ENCODE measurements around the gene PTS. TPM values are rescaled to one million over a fixed set of nuclear protein-coding genes. Genes with fewer than 3 reads are reported as not detected.

PTS gene
- polyA plus RNA-seq, 12 donors = 14.5 to 36.9 (median 25.5) TPM; not detected in 1

GRCh38 chr11:112253605-112254242 is 27.5 kb downstream of the PTS start:
- no peak for DNase-seq

GRCh38 chr11:112255067-112255720 is 29.0 kb downstream of the PTS start:
- peak; percentile 4 for DNase-seq

GRCh38 chr11:112260490-112260889 is 34.3 kb downstream of the PTS start, which contains the start of gene PLET1:
Gene PLET1 (minus strand): TSS chr11:112260860. CDS start chr11:112260589, 271 bp downstream.
- DNase-seq = no peak

GRCh38 chr11:112265659-112266409 is 39.6 kb downstream of the PTS start:
- no peak for DNase-seq

GRCh38 chr11:112266410-112266778 is 40.2 kb downstream of the PTS start:
- DNase-seq = no peak

- no peak for DNase-seq
Observed at GRCh38 chr11:112267188-112267591, 41.0 kb downstream of the PTS start.

GRCh38 chr11:112268406-112268805 is 42.2 kb downstream of the PTS start:
- DNase-seq = no peak

- DNase-seq = no peak
Observed at GRCh38 chr11:112269139-112269538, 42.9 kb downstream of the PTS start.

GRCh38 chr11:112270551-112271180 is 44.4 kb downstream of the PTS start:
- DNase-seq = no peak

- no peak for DNase-seq
Observed at GRCh38 chr11:112271242-112271641, 45.0 kb downstream of the PTS start.

GRCh38 chr11:112273066-112273465 is 46.8 kb downstream of the PTS start:
- no peak for DNase-seq

GRCh38 chr11:112274007-112274783 is 48.0 kb downstream of the PTS start:
- no peak for DNase-seq

GRCh38 chr11:112277029-112277428 is 50.8 kb downstream of the PTS start:
- no peak for DNase-seq

GRCh38 chr11:112277941-112278340 is 51.7 kb downstream of the PTS start:
- DNase-seq = no peak

- no peak for DNase-seq
Observed at GRCh38 chr11:112278803-112279202, 52.6 kb downstream of the PTS start.

GRCh38 chr11:112279901-112280267 is 53.7 kb downstream of the PTS start:
- DNase-seq = peak; percentile 54

- peak; percentile 82 for DNase-seq
Observed at GRCh38 chr11:112280268-112281126, 54.3 kb downstream of the PTS start.

GRCh38 chr11:112281726-112282125 is 55.5 kb downstream of the PTS start:
- no peak for DNase-seq
